ENCODE measurements around the gene ALKBH6.

DNA sequence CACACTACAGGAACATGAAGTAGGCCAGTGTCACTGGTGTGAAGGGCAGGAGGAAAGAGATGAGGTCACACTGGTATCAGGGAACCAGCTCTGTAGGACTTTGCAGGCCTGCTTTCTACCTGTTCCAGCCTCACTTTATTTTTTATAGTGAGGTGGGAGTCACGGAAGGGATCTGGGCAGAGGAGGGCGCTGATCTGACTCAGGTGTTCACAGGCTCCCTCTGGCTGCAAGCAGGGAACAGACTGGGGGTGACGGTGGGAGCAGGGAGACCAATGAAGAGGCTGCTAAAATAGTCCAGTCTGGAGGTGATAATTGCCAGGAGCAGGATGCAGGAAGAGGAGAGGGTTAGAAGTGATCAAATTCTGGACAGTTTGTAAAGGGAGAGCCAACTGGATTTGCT lies 37.2 kb upstream of the ALKBH6 start:
- TF ChIP-seq, protein P1, sequence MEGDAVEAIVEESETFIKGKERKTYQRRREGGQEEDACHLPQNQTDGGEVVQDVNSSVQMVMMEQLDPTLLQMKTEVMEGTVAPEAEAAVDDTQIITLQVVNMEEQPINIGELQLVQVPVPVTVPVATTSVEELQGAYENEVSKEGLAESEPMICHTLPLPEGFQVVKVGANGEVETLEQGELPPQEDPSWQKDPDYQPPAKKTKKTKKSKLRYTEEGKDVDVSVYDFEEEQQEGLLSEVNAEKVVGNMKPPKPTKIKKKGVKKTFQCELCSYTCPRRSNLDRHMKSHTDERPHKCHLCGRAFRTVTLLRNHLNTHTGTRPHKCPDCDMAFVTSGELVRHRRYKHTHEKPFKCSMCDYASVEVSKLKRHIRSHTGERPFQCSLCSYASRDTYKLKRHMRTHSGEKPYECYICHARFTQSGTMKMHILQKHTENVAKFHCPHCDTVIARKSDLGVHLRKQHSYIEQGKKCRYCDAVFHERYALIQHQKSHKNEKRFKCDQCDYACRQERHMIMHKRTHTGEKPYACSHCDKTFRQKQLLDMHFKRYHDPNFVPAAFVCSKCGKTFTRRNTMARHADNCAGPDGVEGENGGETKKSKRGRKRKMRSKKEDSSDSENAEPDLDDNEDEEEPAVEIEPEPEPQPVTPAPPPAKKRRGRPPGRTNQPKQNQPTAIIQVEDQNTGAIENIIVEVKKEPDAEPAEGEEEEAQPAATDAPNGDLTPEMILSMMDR (optimal IDR thresholded peaks at IDR 0.05 in 1 of 3, IDR thresholded peaks at IDR 0.05 in 1 of 3, conservative IDR thresholded peaks at IDR 0.05 in 1 of 3; ENCODE audit: extremely low read depth in 1 of 3, insufficient read depth in 2 of 3, low read length in 3 of 3), result peak; percentile 15 to 53 (median 37)
- no peak for TF ChIP-seq EZH2 (IDR thresholded peaks at IDR 0.05; ENCODE audit: low read length)
